ENCODE results near the gene APOC3. TPM values are rescaled to one million over a fixed set of nuclear protein-coding genes. Genes with fewer than 3 reads are reported as not detected.
A peak's percentile ranks its signal among the peaks of the same experiment; 100 is the strongest.

APOC3 gene
- total RNA-seq, 2 donors from 2014 or later, result 5.7 TPM; not detected in 1

- H3K4me3 ChIP-seq, result no peak overlapping the region
- intact Hi-C loops (cut with DNase I), result no loop called here
- H3K4me1 ChIP-seq, result no peaks in the 10 kb centered on the region
- no peak overlapping the region for H3K9ac ChIP-seq (ENCODE audit: low read depth in 2 of 2, low read length in 2 of 2)
- no peak overlapping the region for H3K27ac ChIP-seq
- H3K27me3 ChIP-seq, result no peaks in the 10 kb centered on the region
- TF ChIP-seq CTCF (IDR thresholded peaks at IDR 0.05), result no peak
- no peak for DNase-seq
- no peaks in the 10 kb centered on the region for H3K9me3 ChIP-seq
- H3K36me3 ChIP-seq, result peaks cover 7% of the 10 kb centered on the region
Observed at GRCh38 chr11:116842117-116842516, 12.4 kb downstream of the APOC3 start.

- Histone ChIP-seq H3K4me1 (no peaks in the 10 kb centered on the region), H3K27ac (no peak overlapping the region), H3K4me3 (no peak overlapping the region), H3K9me3 (no peaks in the 10 kb centered on the region), H3K27me3 (no peaks in the 10 kb centered on the region), H3K36me3 (peaks cover 11% of the 10 kb centered on the region), H3K9ac (ENCODE audit: low read depth in 2 of 2, low read length in 2 of 2) (no peak overlapping the region)
- intact Hi-C loops (cut with DNase I), result no loop called here
- no peak for TF ChIP-seq CTCF (IDR thresholded peaks at IDR 0.05)
- peak; percentile 33 for DNase-seq
Observed at GRCh38 chr11:116842909-116843308, 13.2 kb downstream of the APOC3 start.

- Histone ChIP-seq H3K27me3 (no peaks in the 10 kb centered on the region), H3K4me3 (no peak overlapping the region), H3K36me3 (peaks cover 11% of the 10 kb centered on the region), H3K9me3 (no peaks in the 10 kb centered on the region), H3K27ac (no peak overlapping the region), H3K9ac (ENCODE audit: low read depth in 2 of 2, low read length in 2 of 2) (no peak overlapping the region), H3K4me1 (no peaks in the 10 kb centered on the region)
- no peak for DNase-seq
- intact Hi-C loops (cut with DNase I), result no loop called here
- no peak for TF ChIP-seq CTCF (IDR thresholded peaks at IDR 0.05)
Observed at GRCh38 chr11:116843661-116844060, 14.0 kb downstream of the APOC3 start.

- Histone ChIP-seq H3K4me1 (no peaks in the 10 kb centered on the region), H3K4me3 (no peak overlapping the region), H3K27me3 (no peaks in the 10 kb centered on the region), H3K36me3 (peaks cover 11% of the 10 kb centered on the region), H3K9me3 (no peaks in the 10 kb centered on the region), H3K27ac (no peak overlapping the region), H3K9ac (ENCODE audit: low read depth in 2 of 2, low read length in 2 of 2) (no peak overlapping the region)
- no peak for DNase-seq
- intact Hi-C loops (cut with DNase I), result no loop called here
- TF ChIP-seq CTCF (IDR thresholded peaks at IDR 0.05), result no peak
Observed at GRCh38 chr11:116844722-116845121, 15.0 kb downstream of the APOC3 start.

- no peak for TF ChIP-seq CTCF (IDR thresholded peaks at IDR 0.05)
- Histone ChIP-seq H3K9ac (ENCODE audit: low read depth in 2 of 2, low read length in 2 of 2) (no peak overlapping the region), H3K27ac (no peak overlapping the region), H3K27me3 (no peaks in the 10 kb centered on the region), H3K9me3 (no peaks in the 10 kb centered on the region), H3K4me3 (no peak overlapping the region), H3K36me3 (peaks cover 11% of the 10 kb centered on the region), H3K4me1 (peaks cover 7% of the 10 kb centered on the region)
- no peak for DNase-seq
- intact Hi-C loops (cut with DNase I), result no loop called here
Observed at GRCh38 chr11:116847612-116848011, 17.9 kb downstream of the APOC3 start.

GRCh38 chr11:116849060-116849459 lies 19.4 kb downstream of the APOC3 start:
- DNase-seq, result no peak
- intact Hi-C loops (cut with DNase I), result no loop called here
- Histone ChIP-seq H3K9ac (ENCODE audit: low read depth in 2 of 2, low read length in 2 of 2) (no peak overlapping the region), H3K9me3 (no peaks in the 10 kb centered on the region), H3K36me3 (peaks cover 7% of the 10 kb centered on the region), H3K27me3 (no peaks in the 10 kb centered on the region), H3K4me1 (peaks cover 19% of the 10 kb centered on the region), H3K27ac (no peak overlapping the region), H3K4me3 (no peak overlapping the region)
- no peak for TF ChIP-seq CTCF (IDR thresholded peaks at IDR 0.05)

Measured in colonic mucosa (tissue), 4 donors.